Right lobe of liver (tissue), 6 donors: ENCODE results near the gene CDS1. TPM values are rescaled to one million over a fixed set of nuclear protein-coding genes. Genes with fewer than 3 reads are reported as not detected.

ENCODE experiments used
- ATAC-seq, 4 donors: fragments of 200-7000 bp; cut with Tn5 transposase; one replicate each; pipeline ENCODE4 v1.9.1; 2020; ENCODE audit warnings: mild to moderate bottlenecking in 4 of 4, moderate library complexity in 4 of 4
- DNase-seq, 3 donors: peaks; one replicate each; pipeline ENCODE4 v3.0.0-alpha.2; 2020
- H3K27ac ChIP-seq, 3 donors: fragments of 200-600 bp; one replicate each; pipeline ENCODE4 v1.8.0; 2022
- H3K27me3 ChIP-seq, 2 donors: fragments of 200-600 bp; one replicate each; pipeline ENCODE4 v1.8.0; 2022
- H3K36me3 ChIP-seq, 4 donors: fragments of 200-600 bp; sonication (generic) in 1 of 4; one replicate each; pipeline versions ENCODE4 v1.5.1 to v1.8.0; 2017 to 2022; ENCODE audit warnings: control low read depth in 1 of 4
- H3K4me1 ChIP-seq, 4 donors: fragments of 200-600 bp; sonication (generic) in 1 of 4; one replicate each; pipeline versions ENCODE4 v1.5.1 to v1.8.0; 2017 to 2022; ENCODE audit warnings: control low read depth in 1 of 4
- H3K4me3 ChIP-seq, 3 donors: fragments of 200-600 bp; one replicate each; pipeline ENCODE4 v1.8.0; 2022
- H3K9me3 ChIP-seq, 4 donors: fragments of 200-600 bp; sonication (generic) in 1 of 4; one replicate each; pipeline versions ENCODE4 v1.5.1 to v1.8.0; 2017 to 2022; ENCODE audit warnings: control low read depth in 1 of 4
- CTCF ChIP-seq, 4 donors: fragments of 200-600 bp in 3 of 4; fragments of 450-650 bp in 1 of 4; IDR thresholded peaks; one replicate each; pipeline versions ENCODE4 v1.5.1 to v1.8.0; 2016 to 2022; ENCODE audit warnings: antibody characterized with exemption in 4 of 4, mild to moderate bottlenecking in 2 of 4
- POLR2A ChIP-seq: fragments of 450-650 bp; IDR thresholded peaks from one replicate; pipeline ENCODE4 v1.6.1; 2017; ENCODE audit warnings: antibody characterized with exemption, mild to moderate bottlenecking
- WGBS: methylation state at CpG from one replicate; pipeline ENCODE4 v1.1.6; 2018; ENCODE audit warnings: low coverage, low lambda C conversion rate; ENCODE audit not compliant: insufficient coverage; ENCODE audit errors: missing lambda C conversion rate; 5-methylcytosine and 5-hydroxymethylcytosine counted together
- intact Hi-C, 2 donors: fragments of 100-400 bp; cut with DNase I; formaldehyde crosslinking; loops; one replicate each; pipeline versions ENCODE4 v1.11.2 to v1.14.1; 2022
- small RNA-seq, 2 experiments: library from RNA; depleted of rRNA; stranded (forward); fragments of <200 nt; gene quantifications; one replicate each; pipeline ENCODE3, GENCODE V24; 2016
- total RNA-seq, 6 experiments: library from RNA; depleted of rRNA in 2 of 6; stranded (reverse); fragments of >200 nt in 2 of 6; fragmentation: NEBNext Ultra II Directional in 3 of 6; extraction: Animal tissue kit (Norgen Biotek cat#: 25700) in 3 of 6; gene quantifications; one replicate each; pipeline versions ENCODE4 v1.1.0 to v1.2.4, GENCODE V29; 2016 to 2023
- donor health status: DM: no; HTN: yes; CAD: no.
- donor health status: DM: no; HTN: no; CAD: no.
- donor health status: DM: no; HTN: no; CAD: no.
- donor health status: DM: no; HTN: yes; CAD: no.
- donor health status: DM: no; HTN: yes; CAD: no.

The CDS1 gene
- total RNA-seq, 6 experiments from 2014 or later = 0.06 to 11.2 (median 0.45) TPM

DNA sequence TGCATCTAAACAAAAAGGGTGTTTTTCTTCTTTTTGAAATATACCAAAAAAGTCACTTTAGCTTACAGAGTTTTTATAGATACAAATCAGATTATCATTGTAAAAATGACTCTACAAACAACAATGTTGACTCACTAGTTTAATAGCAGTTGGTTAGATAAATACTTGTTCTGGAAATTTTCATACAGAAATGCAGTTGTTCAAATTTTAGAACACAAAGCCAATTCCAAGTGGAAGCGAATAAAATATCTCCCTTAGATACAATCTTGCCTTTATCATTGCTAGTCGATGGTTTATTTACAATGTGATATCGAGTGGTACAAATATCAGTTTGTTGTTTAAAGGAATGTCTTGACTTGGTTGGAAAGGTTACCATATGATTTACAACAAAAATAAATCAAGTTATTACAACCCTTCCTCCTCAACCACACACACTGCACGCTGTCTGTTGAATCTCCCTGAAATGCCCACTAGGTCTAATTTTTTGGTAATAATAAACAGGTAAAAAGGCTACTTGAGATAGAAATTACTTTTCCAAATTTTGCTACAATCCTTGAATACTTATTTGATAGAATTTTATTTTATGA lies 114.8 kb downstream of the CDS1 start:
- DNase-seq (no peak), ATAC-seq (no peak)
- Histone ChIP-seq H3K27ac (no peak overlapping the region), H3K27me3 (no peaks in the 10 kb centered on the region), H3K4me3 (no peak overlapping the region), H3K36me3 (peaks cover 0 to 39% (median 11%) of the 10 kb centered on the region in 4 donors), H3K9me3 (no peaks in the 10 kb centered on the region), H3K4me1 (peaks cover 0 to 4% (median 0%) of the 10 kb centered on the region in 4 donors)
- WGBS = 82% methylated on average over 4 of the region's 4 CpGs
- intact Hi-C loops = no loop called here
- TF ChIP-seq CTCF (IDR thresholded peaks at IDR 0.05) = no peak
- TF ChIP-seq POLR2A = no peak

DNA sequence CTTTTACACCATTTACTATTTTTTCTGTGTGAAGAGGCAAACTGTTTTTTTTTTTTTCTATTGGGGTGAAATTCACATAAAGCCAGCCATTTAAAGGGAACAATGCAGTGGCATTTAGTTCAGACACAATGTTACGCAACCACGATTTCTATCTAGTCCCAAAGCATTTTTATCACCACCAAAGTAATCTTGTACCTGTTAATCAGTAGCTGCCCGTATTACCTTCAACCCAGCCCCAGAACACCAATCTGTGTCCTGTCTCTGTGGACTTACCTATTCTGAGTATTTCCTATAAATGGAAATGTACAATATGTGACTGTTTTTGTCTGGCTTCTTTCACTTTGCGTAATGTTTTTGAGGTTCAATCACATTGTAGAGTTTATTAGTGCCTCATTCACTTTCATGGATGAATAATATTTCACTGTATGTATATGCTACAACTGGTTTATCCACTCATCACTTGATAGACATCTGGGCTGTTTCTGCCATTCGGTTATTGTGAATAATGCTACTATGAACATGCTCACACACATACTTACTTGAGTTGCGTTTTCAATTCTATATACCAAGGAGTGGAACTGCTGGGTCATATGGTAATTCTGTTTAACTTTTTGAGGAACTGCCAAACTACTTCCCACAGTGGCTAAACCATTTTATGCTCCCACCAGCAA lies 116.2 kb downstream of the CDS1 start:
- H3K36me3 ChIP-seq = peaks cover 0 to 47% (median 11%) of the 10 kb centered on the region in 4 donors
- intact Hi-C loops = no loop called here
- ATAC-seq = peak in 1 of 4 donors; percentile 43

More for the DNA sequence above, 116.2 kb downstream of the CDS1 start:
- no peak for TF ChIP-seq POLR2A
- no peak for TF ChIP-seq CTCF (IDR thresholded peaks at IDR 0.05)
- DNase-seq = no peak
- no peak overlapping the region for H3K4me3 ChIP-seq
- no peak overlapping the region for H3K27ac ChIP-seq
- 82% methylated on average over 6 of the region's 6 CpGs for WGBS
- H3K9me3 ChIP-seq = no peaks in the 10 kb centered on the region
- peaks cover 0 to 4% (median 0%) of the 10 kb centered on the region in 4 donors for H3K4me1 ChIP-seq
- no peaks in the 10 kb centered on the region for H3K27me3 ChIP-seq

Small RNAs within 50 kb of the gene (small RNA-seq; reads per million reads assigned to genes)
- gene RN7SL552P = 0 reads per million in 2 experiments
- 0 reads per million in 2 experiments for gene RPL3P13

Other genes starting within 250 kb of the CDS1 start
- not detected for gene NKX6-1, start 83.8 kb upstream of the CDS1 start, total RNA-seq